IPS-20b (cell line): ENCODE data around the gene ST6GALNAC5.

Source experiments
- H3K27ac ChIP-seq: one replicate; pipeline ENCODE4 v1.5.1; 2013; ENCODE audit warnings: low read length
- H3K27me3 ChIP-seq: 2 replicates; pipeline ENCODE4 v1.6.1; 2013; ENCODE audit warnings: mild to moderate bottlenecking, low read length, inconsistent platforms; ENCODE audit not compliant: insufficient read depth
- H3K36me3 ChIP-seq: 2 replicates; pipeline ENCODE4 v1.6.1; 2013; ENCODE audit warnings: low read depth, mild to moderate bottlenecking, inconsistent platforms, low read length, moderate library complexity; ENCODE audit not compliant: insufficient read depth
- H3K4me1 ChIP-seq: 2 replicates; pipeline ENCODE4 v1.6.1; 2013; ENCODE audit warnings: mild to moderate bottlenecking, control low read depth, inconsistent platforms, low read length, moderate library complexity; ENCODE audit not compliant: insufficient read depth
- H3K4me3 ChIP-seq: 2 replicates; pipeline ENCODE4 v1.5.1; 2013; ENCODE audit warnings: mild to moderate bottlenecking, low read length, inconsistent platforms
- H3K9ac ChIP-seq: 2 replicates; pipeline ENCODE4 v1.6.1; 2013; ENCODE audit warnings: low read depth, mild to moderate bottlenecking, inconsistent platforms, low read length, moderate library complexity
- H3K9me3 ChIP-seq: 2 replicates; pipeline ENCODE4 v1.6.1; 2013; ENCODE audit warnings: mild to moderate bottlenecking, low read depth, low read length, inconsistent platforms; ENCODE audit not compliant: insufficient read depth

The ST6GALNAC5 gene

GRCh38 chr1:77018311-77018710, 151.0 kb downstream of the ST6GALNAC5 start:
- H3K36me3 ChIP-seq = no peaks in the 10 kb centered on the region
- H3K4me3 ChIP-seq = no peak overlapping the region
- H3K27me3 ChIP-seq = no peaks in the 10 kb centered on the region
- no peak overlapping the region for H3K9ac ChIP-seq
- no peaks in the 10 kb centered on the region for H3K9me3 ChIP-seq
- no peak overlapping the region for H3K27ac ChIP-seq
- H3K4me1 ChIP-seq = peaks cover 15% of the 10 kb centered on the region; the same call in 1 of the 2 replicates

GRCh38 chr1:77018761-77019160, 151.5 kb downstream of the ST6GALNAC5 start:
- Histone ChIP-seq H3K9ac (no peak overlapping the region), H3K27me3 (no peaks in the 10 kb centered on the region), H3K4me3 (no peak overlapping the region), H3K36me3 (no peaks in the 10 kb centered on the region), H3K27ac (no peak overlapping the region), H3K4me1 (peaks cover 15% of the 10 kb centered on the region; the same call in 1 of the 2 replicates), H3K9me3 (no peaks in the 10 kb centered on the region)

GRCh38 chr1:77021732-77022131, 154.5 kb downstream of the ST6GALNAC5 start:
- H3K9ac ChIP-seq = no peak overlapping the region
- H3K36me3 ChIP-seq = no peaks in the 10 kb centered on the region
- H3K27me3 ChIP-seq = no peaks in the 10 kb centered on the region
- peaks cover 22% of the 10 kb centered on the region; the same call in 1 of the 2 replicates for H3K4me1 ChIP-seq
- H3K27ac ChIP-seq = no peak overlapping the region
- no peaks in the 10 kb centered on the region for H3K9me3 ChIP-seq
- H3K4me3 ChIP-seq = no peak overlapping the region

GRCh38 chr1:77024500-77024899, 157.2 kb downstream of the ST6GALNAC5 start:
- no peaks in the 10 kb centered on the region for H3K9me3 ChIP-seq
- no peaks in the 10 kb centered on the region for H3K27me3 ChIP-seq
- no peak overlapping the region for H3K27ac ChIP-seq
- H3K9ac ChIP-seq = no peak overlapping the region
- peaks cover 14% of the 10 kb centered on the region; the same call in 1 of the 2 replicates for H3K4me1 ChIP-seq
- no peaks in the 10 kb centered on the region for H3K36me3 ChIP-seq
- no peak overlapping the region for H3K4me3 ChIP-seq

- Histone ChIP-seq H3K27me3 (no peaks in the 10 kb centered on the region), H3K36me3 (no peaks in the 10 kb centered on the region), H3K9me3 (no peaks in the 10 kb centered on the region), H3K9ac (no peak overlapping the region), H3K27ac (no peak overlapping the region), H3K4me1 (peaks cover 8% of the 10 kb centered on the region; the same call in 1 of the 2 replicates), H3K4me3 (no peak overlapping the region)
These were observed 158.3 kb downstream of the ST6GALNAC5 start for GRCh38 chr1:77025599-77025998.

GRCh38 chr1:77026135-77026534, 158.9 kb downstream of the ST6GALNAC5 start:
- H3K27ac ChIP-seq = no peak overlapping the region
- no peaks in the 10 kb centered on the region for H3K27me3 ChIP-seq
- peak overlapping the region; percentile 29; the same call in 1 of the 2 replicates for H3K9ac ChIP-seq
- H3K36me3 ChIP-seq = no peaks in the 10 kb centered on the region
- H3K9me3 ChIP-seq = no peaks in the 10 kb centered on the region
- no peak overlapping the region for H3K4me3 ChIP-seq
- H3K4me1 ChIP-seq = peaks cover 8% of the 10 kb centered on the region; the same call in 1 of the 2 replicates

GRCh38 chr1:77026640-77027039, 159.4 kb downstream of the ST6GALNAC5 start:
- H3K9me3 ChIP-seq = no peaks in the 10 kb centered on the region
- no peaks in the 10 kb centered on the region for H3K36me3 ChIP-seq
- peaks cover 8% of the 10 kb centered on the region; the same call in 1 of the 2 replicates for H3K4me1 ChIP-seq
- H3K4me3 ChIP-seq = no peak overlapping the region
- H3K27me3 ChIP-seq = no peaks in the 10 kb centered on the region
- no peak overlapping the region for H3K27ac ChIP-seq
- H3K9ac ChIP-seq = peak overlapping the region; percentile 29; the same call in 1 of the 2 replicates

- Histone ChIP-seq H3K9ac (no peak overlapping the region), H3K4me3 (no peak overlapping the region), H3K27me3 (no peaks in the 10 kb centered on the region), H3K9me3 (no peaks in the 10 kb centered on the region), H3K36me3 (no peaks in the 10 kb centered on the region), H3K4me1 (peaks cover 8% of the 10 kb centered on the region; the same call in 1 of the 2 replicates), H3K27ac (no peak overlapping the region)
These were observed 160.6 kb downstream of the ST6GALNAC5 start for GRCh38 chr1:77027847-77028246.

- Histone ChIP-seq H3K4me3 (no peak overlapping the region), H3K27me3 (no peaks in the 10 kb centered on the region), H3K9ac (no peak overlapping the region), H3K9me3 (no peaks in the 10 kb centered on the region), H3K27ac (no peak overlapping the region), H3K36me3 (no peaks in the 10 kb centered on the region), H3K4me1 (peaks cover 8% of the 10 kb centered on the region; the same call in 1 of the 2 replicates)
These were observed 163.3 kb downstream of the ST6GALNAC5 start for GRCh38 chr1:77030401-77031105.

- H3K9me3 ChIP-seq = no peaks in the 10 kb centered on the region
- H3K36me3 ChIP-seq = no peaks in the 10 kb centered on the region
- H3K27ac ChIP-seq = no peak overlapping the region
These were observed 163.9 kb downstream of the ST6GALNAC5 start for GRCh38 chr1:77031106-77031662.

GRCh38 chr1:77036560-77036959, 169.3 kb downstream of the ST6GALNAC5 start:
- no peak overlapping the region for H3K27ac ChIP-seq

More at GRCh38 chr1:77031106-77031662, 163.9 kb downstream of the ST6GALNAC5 start:
- peaks cover 3% of the 10 kb centered on the region; the same call in 1 of the 2 replicates for H3K4me1 ChIP-seq
- no peaks in the 10 kb centered on the region for H3K27me3 ChIP-seq
- no peak overlapping the region for H3K9ac ChIP-seq
- H3K4me3 ChIP-seq = no peak overlapping the region

GRCh38 chr1:77037038-77037437, 169.8 kb downstream of the ST6GALNAC5 start:
- Histone ChIP-seq H3K4me1 (no peaks in the 10 kb centered on the region), H3K9ac (no peak overlapping the region), H3K36me3 (no peaks in the 10 kb centered on the region), H3K4me3 (no peak overlapping the region), H3K9me3 (no peaks in the 10 kb centered on the region), H3K27me3 (no peaks in the 10 kb centered on the region), H3K27ac (no peak overlapping the region)

More at GRCh38 chr1:77036560-77036959, 169.3 kb downstream of the ST6GALNAC5 start:
- Histone ChIP-seq H3K4me1 (no peaks in the 10 kb centered on the region), H3K9me3 (no peaks in the 10 kb centered on the region), H3K4me3 (no peak overlapping the region), H3K9ac (no peak overlapping the region), H3K27me3 (no peaks in the 10 kb centered on the region), H3K36me3 (no peaks in the 10 kb centered on the region)
